Measurements from ENCODE around the gene EDARADD. TPM values are rescaled to one million over a fixed set of nuclear protein-coding genes. Genes with fewer than 3 reads are reported as not detected.

The EDARADD gene
- total RNA-seq, 1 experiment from 2014 or later: 0.65 TPM

DNA sequence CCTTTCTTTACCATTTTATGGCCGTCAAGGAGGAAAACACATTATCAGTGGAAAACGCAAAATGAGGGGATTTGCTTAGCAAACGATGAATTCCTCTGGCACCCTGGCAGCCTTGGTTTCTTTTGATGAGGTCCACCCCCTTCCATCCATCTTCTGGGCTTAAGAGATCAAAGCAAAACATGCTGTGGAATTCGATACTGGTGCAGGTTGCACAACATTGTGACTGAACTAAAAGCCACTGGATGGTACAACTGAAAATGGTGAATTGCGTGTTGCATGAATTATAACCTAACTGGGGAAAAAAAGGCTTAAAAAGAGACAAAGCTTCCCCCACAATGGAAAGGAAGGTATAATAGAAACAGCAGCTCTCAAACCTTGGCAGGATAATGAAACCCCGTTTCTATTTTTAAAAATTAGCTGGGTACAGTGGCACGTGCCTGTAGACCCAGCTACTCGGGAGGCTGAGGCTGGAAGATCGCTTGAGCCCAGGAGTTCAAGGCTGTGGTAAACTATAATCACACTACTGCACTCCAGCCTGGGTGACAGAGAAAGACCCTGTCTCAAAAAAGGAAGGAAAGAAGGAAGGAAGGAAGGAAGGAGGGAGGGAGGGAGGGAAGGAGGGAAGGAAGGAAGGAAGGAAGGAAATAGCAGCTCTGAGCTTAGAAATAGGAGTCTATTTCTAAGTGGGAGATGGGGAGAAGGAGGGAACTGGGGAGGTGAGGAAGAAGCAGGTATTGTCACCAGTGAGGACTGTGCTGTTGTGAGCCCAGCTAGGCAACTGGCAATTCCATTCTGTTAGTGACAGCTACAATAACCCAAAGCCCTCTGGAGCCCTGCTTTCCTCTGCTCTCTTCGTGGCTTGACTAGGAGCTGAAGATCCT, 100.7 kb downstream of the EDARADD start:
- Mint-ChIP-seq H3K27ac (ENCODE audit: low read depth, unreplicated experiment) (no peak overlapping the region), H3K9me3 (ENCODE audit: unreplicated experiment) (no peaks in the 10 kb centered on the region), H3K4me3 (ENCODE audit: unreplicated experiment) (no peak overlapping the region), H3K4me1 (ENCODE audit: insufficient read depth, unreplicated experiment) (no peaks in the 10 kb centered on the region), H3K27me3 (ENCODE audit: insufficient read depth, unreplicated experiment) (peaks cover 7% of the 10 kb centered on the region), H3K36me3 (ENCODE audit: insufficient read depth, unreplicated experiment) (no peaks in the 10 kb centered on the region)
- ChIA-PET CTCF (interaction anchor here (0.6 to 5.2 kb wide), 11 partner anchors 8 to 456 kb away, joined by 3 to 35 read pairs (median 3); no protein-coding TSS in a partner anchor), POLR2A (interaction anchor here (1.2 to 1.6 kb wide), 2 partner anchors 15 to 23 kb away, joined by 3 to 5 read pairs; no protein-coding TSS in a partner anchor)
- TF ChIP-seq, protein P1, sequence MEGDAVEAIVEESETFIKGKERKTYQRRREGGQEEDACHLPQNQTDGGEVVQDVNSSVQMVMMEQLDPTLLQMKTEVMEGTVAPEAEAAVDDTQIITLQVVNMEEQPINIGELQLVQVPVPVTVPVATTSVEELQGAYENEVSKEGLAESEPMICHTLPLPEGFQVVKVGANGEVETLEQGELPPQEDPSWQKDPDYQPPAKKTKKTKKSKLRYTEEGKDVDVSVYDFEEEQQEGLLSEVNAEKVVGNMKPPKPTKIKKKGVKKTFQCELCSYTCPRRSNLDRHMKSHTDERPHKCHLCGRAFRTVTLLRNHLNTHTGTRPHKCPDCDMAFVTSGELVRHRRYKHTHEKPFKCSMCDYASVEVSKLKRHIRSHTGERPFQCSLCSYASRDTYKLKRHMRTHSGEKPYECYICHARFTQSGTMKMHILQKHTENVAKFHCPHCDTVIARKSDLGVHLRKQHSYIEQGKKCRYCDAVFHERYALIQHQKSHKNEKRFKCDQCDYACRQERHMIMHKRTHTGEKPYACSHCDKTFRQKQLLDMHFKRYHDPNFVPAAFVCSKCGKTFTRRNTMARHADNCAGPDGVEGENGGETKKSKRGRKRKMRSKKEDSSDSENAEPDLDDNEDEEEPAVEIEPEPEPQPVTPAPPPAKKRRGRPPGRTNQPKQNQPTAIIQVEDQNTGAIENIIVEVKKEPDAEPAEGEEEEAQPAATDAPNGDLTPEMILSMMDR (IDR thresholded peaks at IDR 0.05; ENCODE audit: unreplicated experiment): no peak
- intact Hi-C loops (cut with micrococcal nuclease): loop anchor here (5.0 kb wide), 2 partner anchors 37 to 213 kb away; partner anchors contain the start of gene ERO1B
- peak; percentile 30 for DNase-seq (ENCODE audit: unreplicated experiment)
- no TSS peak for BruUV-seq (replicated peaks)

DNA sequence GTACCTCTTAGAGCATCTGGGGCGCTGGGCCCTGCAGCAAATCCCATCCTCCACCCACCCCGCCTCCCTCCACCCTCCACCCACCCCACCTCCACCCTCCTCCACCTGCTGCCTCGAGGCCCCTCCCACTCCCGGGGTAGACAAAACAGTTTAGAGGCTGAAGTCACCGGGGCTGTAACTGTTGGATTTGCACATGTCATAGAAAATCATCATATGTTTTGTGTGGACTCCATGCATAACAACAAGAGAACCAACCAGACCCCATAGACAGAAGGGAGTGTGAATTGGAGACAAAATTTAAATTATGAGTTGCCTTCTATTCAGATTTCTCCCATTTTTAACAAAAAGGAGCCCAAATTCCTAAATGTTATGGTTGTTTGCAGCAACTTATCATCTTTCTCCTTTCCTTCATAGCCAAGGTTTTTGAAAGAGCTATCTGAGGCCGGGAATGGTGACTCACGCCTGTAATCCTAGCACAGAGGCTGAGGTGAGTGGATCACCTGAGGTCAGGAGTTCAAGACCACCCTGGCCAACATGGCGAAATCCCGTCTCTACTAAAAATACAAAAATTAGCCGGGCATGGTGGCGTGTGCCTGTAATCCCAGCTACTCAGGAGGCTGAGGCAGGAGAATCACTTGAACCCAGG, 101.5 kb downstream of the EDARADD start:
- intact Hi-C loops (cut with micrococcal nuclease): no loop called here
- no peak overlapping the region for H3K4me3 Mint-ChIP-seq (ENCODE audit: unreplicated experiment)
- ChIA-PET CTCF (interaction anchor here (0.6 to 5.2 kb wide), 9 partner anchors 12 to 456 kb away, joined by 3 to 35 read pairs (median 3); no protein-coding TSS in a partner anchor), POLR2A (interaction anchor here (0.7 to 1.6 kb wide), 4 partner anchors 15 to 588 kb away, joined by 3 to 5 read pairs (median 3); partner anchors contain the start of gene HEATR1)
- H3K4me1 Mint-ChIP-seq (ENCODE audit: insufficient read depth, unreplicated experiment): no peaks in the 10 kb centered on the region
- BruUV-seq (replicated peaks): no TSS peak
- no peak overlapping the region for H3K27ac Mint-ChIP-seq (ENCODE audit: low read depth, unreplicated experiment)
- peaks cover 7% of the 10 kb centered on the region for H3K27me3 Mint-ChIP-seq (ENCODE audit: insufficient read depth, unreplicated experiment)
- H3K9me3 Mint-ChIP-seq (ENCODE audit: unreplicated experiment): no peaks in the 10 kb centered on the region
- H3K36me3 Mint-ChIP-seq (ENCODE audit: insufficient read depth, unreplicated experiment): no peaks in the 10 kb centered on the region
- DNase-seq (ENCODE audit: unreplicated experiment): no peak
- TF ChIP-seq, protein P1 (IDR thresholded peaks at IDR 0.05; ENCODE audit: unreplicated experiment): no peak

DNA sequence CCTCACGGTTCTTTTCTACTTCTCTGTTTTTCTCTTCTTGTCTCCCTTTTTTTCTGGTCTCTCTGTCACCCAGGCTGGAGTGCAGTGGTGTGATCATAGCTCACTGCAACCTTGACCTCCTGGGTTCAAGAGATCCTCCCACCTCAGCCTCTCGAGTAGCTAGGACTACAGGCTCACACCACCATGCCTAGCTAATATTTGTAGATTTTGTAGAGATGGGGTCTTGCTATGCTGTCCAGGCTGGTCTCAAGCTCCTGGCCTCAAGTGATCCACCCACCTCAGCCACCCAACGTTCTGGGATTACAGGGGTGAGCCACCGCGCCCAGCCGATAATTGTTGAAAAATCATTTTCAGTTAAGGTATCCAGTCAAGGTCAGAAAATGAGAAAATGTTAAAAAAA, 103.8 kb downstream of the EDARADD start:
- no peaks in the 10 kb centered on the region for H3K9me3 Mint-ChIP-seq (ENCODE audit: unreplicated experiment)
- no peak overlapping the region for H3K27ac Mint-ChIP-seq (ENCODE audit: low read depth, unreplicated experiment)
- no peak overlapping the region for H3K4me3 Mint-ChIP-seq (ENCODE audit: unreplicated experiment)
- TF ChIP-seq, protein P1 (IDR thresholded peaks at IDR 0.05; ENCODE audit: unreplicated experiment): no peak
- no TSS peak for BruUV-seq (replicated peaks)
- ChIA-PET POLR2A (interaction anchor here (0.7 to 1.0 kb wide), 2 partner anchors 13 to 27 kb away, joined by 3 read pairs; no protein-coding TSS in a partner anchor), CTCF (interaction anchor here (0.6 to 5.2 kb wide), 6 partner anchors 9 to 870 kb away, joined by 3 to 35 read pairs (median 6); no protein-coding TSS in a partner anchor)
- intact Hi-C loops (cut with micrococcal nuclease): no loop called here
- peaks cover 6% of the 10 kb centered on the region for H3K4me1 Mint-ChIP-seq (ENCODE audit: insufficient read depth, unreplicated experiment)
- no peak for DNase-seq (ENCODE audit: unreplicated experiment)
- H3K36me3 Mint-ChIP-seq (ENCODE audit: insufficient read depth, unreplicated experiment): no peaks in the 10 kb centered on the region
- no peaks in the 10 kb centered on the region for H3K27me3 Mint-ChIP-seq (ENCODE audit: insufficient read depth, unreplicated experiment)

DNA sequence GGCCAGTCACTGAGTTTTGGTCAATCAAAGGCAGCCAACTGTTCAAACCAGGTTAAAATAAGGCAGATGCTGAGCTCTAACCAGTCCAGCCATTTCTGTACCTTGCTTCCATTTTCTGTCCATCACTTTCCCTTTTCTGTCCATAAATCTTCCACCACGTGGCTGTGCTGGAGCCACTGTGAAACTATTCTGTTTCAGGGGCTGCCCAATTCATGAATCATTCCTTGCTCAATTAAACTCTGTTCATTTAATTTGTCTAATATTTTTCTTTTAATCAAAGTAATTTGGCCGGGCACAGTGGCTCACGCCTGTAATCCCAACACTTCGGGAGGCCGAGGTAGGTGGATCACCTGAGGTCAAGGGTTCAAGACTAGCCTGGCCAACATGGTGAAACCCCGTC, 107.0 kb downstream of the EDARADD start:
- Mint-ChIP-seq H3K27me3 (ENCODE audit: insufficient read depth, unreplicated experiment) (no peaks in the 10 kb centered on the region), H3K36me3 (ENCODE audit: insufficient read depth, unreplicated experiment) (no peaks in the 10 kb centered on the region), H3K27ac (ENCODE audit: low read depth, unreplicated experiment) (no peak overlapping the region), H3K9me3 (ENCODE audit: unreplicated experiment) (no peaks in the 10 kb centered on the region), H3K4me3 (ENCODE audit: unreplicated experiment) (no peak overlapping the region), H3K4me1 (ENCODE audit: insufficient read depth, unreplicated experiment) (peaks cover 10% of the 10 kb centered on the region)
- intact Hi-C loops (cut with micrococcal nuclease): no loop called here
- no TSS peak for BruUV-seq (replicated peaks)
- CTCF ChIA-PET: interaction anchor here (0.7 to 2.2 kb wide), 7 partner anchors 10 to 398 kb away, joined by 3 to 15 read pairs (median 4); no protein-coding TSS in a partner anchor
- DNase-seq (ENCODE audit: unreplicated experiment): no peak
- TF ChIP-seq, protein P1 (IDR thresholded peaks at IDR 0.05; ENCODE audit: unreplicated experiment): no peak
- POLR2A ChIA-PET: interaction anchor here (1.2 to 1.5 kb wide), 2 partner anchors 15 to 24 kb away, joined by 3 to 4 read pairs; partner anchors contain the start of gene LGALS8

Measured in MCF 10A (cell line).